ENCODE results near the gene FLT4.
"Not testable (repeated sequence)": the region's sequence is repeated elsewhere in the genome, so short reads cannot be mapped to it uniquely, and the experiment has no call there.

The FLT4 gene

DNA sequence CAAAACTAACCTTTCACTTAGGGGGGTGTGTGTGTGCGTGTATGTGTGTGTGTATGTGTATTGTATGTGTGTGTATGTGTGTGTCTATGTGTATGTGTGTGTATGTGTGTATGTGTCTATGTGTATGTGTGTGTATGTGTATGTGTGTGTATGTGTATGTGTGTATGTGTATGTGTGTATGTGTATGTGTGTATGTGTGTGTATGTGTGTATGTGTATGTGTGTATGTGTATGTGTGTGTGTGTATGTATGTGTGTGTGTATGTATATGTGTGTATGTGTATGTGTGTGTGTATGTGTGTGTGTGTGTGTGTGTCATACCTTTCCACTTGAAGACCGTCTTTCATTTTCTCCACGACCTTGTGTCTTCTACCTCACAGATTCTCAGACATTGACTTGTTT, 20.8 kb upstream of the FLT4 start:
- DNase-seq (ENCODE audit: low read depth, low spot score): no peak

GRCh38 chr5:180669661-180670060, 20.3 kb upstream of the FLT4 start:
- no peak for DNase-seq (ENCODE audit: low read depth, low spot score)

DNA sequence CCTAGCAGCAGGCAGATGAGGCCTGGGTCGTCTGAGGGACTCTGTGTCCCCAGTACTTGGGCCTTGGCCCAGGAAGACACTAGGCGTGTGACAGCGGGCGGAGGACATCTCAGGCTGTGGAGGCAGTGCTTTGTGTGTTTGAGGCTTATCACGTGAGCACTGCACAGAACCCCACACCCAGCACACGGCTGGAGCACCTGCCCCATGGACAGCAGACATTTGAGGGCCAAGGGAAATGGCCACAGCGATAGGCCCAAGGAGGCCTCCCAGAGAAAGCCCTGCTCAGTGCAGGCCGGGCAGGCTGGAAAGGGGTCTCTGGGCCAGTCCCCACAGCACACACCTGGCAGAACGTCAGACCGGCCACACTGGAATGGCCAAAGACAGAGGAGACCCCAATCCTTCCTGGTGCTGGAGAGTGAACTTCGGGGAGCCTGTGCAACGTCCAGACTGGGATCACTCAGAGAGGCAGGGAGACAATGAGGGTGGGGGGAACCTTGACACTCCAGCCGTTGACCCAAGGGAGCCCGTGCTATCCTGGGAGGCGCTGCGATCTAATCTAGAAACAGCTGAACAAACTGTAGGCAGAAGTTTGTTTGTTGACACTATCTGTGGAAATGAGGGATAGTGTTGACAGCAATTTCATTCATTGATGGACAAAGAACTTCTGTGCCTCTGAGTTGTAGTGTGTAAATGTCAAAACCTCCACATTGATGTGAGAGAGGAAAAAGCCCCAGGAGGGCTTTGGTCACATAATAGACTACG, 19.6 kb upstream of the FLT4 start:
- DNase-seq (ENCODE audit: low read depth, low spot score): no peak

- DNase-seq (ENCODE audit: low read depth, low spot score): no peak
These were observed 17.4 kb upstream of the FLT4 start for GRCh38 chr5:180666812-180667211.

DNA sequence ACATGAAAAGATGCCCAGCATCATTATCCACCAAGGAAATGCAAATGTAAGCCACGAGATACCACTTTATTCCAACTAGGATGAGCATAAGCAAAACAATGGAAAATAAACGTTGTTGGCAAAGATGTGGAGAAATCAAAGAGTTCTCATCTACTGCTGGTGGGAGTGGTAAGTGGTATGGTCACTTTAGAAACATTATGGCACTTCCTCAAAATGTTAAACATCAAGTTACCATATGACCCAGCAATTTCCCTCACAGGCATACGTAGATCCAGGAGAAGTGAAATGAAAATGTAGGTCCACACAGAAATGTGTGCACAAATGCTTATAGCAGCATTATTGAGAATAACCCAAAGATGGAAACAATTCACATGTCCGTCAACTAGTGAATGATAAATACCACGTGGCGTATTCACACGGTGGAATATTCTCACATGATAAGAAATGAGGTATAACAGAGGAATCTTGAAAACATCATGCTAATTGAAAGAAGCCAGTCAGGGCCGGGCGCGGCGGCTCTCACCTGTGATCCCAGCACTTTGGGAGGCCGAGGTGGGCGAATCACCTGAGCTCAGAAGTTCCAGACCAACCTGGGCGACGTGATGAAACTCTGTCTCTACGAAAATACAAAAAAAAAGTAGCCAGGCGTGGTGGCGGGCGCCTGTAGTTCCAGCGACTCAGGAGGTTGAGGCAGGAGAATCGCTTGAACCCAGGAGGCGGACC, 16.4 kb upstream of the FLT4 start:
- DNase-seq (ENCODE audit: low read depth, low spot score): no peak

DNA sequence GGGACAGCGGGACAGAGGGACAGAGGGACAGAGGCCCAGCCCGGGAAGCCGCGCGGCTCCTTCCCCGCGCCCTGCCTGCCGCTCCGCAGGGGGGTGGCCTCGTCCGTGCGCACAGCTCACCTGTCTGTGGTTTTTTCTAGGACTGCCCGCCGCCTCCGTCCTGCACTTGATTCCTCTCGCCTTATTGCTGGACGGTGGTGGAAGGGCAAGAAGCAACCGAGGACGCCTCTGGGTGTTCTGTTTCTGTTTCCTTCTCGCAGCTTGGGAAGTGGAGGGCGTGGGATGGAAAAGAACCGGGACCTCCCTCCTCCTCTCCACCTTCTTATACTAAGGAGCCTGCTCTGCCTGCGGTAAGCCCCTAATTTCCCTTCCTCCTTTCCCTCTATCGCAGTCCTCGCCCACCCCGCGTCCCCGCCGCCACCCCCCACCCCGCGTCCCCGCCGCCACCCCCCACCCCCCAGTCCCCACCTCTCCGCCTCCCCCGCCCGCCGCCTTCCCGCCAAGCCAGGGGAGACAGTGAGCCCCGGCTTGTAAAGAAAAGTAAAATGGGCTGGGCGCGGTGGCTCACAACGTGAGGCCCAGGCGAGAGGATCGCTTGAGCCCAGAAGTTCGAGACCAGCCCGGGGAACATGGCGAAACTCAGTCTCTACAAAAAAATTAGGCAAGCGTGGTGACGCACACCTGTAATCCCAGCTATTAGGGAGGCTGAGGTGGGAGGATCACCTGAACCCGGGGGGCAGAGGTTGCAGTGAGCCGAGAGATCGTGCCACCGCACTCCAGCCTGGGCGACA, 9.6 kb upstream of the FLT4 start:
- no peak for DNase-seq (ENCODE audit: low read depth, low spot score)

- DNase-seq (ENCODE audit: low read depth, low spot score): not testable (repeated sequence)
These were observed 5.8 kb upstream of the FLT4 start for GRCh38 chr5:180655243-180655642.

- no peak for DNase-seq (ENCODE audit: low read depth, low spot score)
These were observed 3.4 kb upstream of the FLT4 start for GRCh38 chr5:180652771-180653170.

- DNase-seq (ENCODE audit: low read depth, low spot score): no peak
These were observed 2.9 kb upstream of the FLT4 start for GRCh38 chr5:180652346-180652745.

- DNase-seq (ENCODE audit: low read depth, low spot score): no peak
These were observed 623 bp downstream of the FLT4 start for GRCh38 chr5:180648658-180649296.

DNA sequence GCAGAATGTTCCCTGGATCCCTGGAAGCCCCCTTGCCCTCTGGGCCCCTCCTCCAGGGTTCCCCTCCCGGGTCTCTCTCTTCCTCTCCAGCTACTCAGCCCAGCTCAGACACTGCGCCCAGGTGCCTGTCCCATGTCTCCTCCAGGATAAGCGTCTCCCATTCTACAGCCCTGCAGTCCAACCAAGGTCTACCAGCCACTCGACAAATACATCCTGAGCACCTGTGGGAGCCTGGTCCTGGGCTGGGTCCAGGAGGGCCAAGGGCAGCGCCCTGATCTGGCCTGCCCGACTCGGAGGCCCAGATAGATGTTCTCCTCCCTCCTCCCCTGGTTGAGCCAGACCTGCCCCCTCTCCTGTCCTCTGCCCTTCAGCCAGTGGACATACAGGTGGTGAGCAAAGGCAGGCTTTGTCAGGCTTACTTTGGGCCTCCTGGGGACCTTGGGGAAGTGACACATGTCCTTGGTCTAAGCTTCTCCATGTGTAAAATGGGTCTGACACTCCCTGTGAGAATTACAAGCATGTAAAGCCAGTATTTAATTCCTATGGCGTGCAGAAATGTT, 1.4 kb downstream of the FLT4 start:
- DNase-seq (ENCODE audit: low read depth, low spot score): no peak

DNA sequence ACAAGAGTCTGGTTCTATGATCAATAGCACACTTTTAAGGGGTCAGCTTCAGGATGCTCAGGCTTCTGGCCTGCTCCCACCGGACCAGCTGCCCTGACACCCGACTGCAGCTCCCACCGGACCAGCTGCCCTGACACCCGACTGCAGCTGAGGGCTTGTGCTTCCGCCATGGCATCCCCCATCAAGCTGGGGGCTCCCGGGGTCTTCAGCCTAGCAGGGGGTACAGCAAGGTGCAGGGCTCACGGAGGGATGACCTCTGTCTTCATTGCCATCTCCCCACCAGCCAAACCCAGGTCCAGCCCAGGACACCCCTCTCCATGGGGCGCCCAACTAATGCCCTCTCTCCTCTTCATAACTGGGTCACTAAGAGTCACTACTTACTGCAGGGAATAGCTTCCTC, 1.9 kb downstream of the FLT4 start:
- DNase-seq (ENCODE audit: low read depth, low spot score): no peak

GRCh38 chr5:180646963-180647305, 2.5 kb downstream of the FLT4 start:
- no peak for DNase-seq (ENCODE audit: low read depth, low spot score)

DNA sequence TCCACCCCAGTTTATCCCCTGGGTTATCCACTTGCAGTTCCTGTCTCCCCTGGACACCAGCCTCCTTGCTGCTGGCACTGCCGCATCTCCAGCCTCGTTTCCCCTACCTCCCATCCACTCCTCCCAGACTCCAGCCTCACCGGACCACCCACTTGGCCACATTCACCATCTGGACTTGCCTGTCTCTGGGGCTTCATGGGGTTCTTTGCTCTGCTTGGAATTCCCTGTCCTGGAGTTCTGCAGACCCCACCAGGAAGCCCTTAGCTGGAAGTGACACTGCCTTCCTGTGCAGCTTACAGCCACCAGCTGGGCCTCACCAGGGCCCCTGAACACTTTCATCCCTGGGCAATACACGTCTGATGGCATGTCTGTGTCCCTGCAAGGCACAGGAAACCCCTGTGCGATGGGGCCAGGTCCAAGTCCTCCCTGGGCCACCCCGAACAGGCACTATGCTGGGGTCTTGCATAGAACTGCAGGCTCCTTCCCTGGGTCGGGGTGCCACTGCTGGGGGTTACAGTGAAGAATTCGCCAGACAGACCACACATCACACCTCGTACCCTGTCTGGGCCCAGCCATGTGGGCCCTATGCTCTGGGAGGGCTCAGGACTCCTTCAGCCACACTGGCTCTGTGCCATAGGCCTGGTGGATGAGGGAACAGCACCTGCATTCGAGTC, 3.0 kb downstream of the FLT4 start:
- DNase-seq (ENCODE audit: low read depth, low spot score): no peak

DNA sequence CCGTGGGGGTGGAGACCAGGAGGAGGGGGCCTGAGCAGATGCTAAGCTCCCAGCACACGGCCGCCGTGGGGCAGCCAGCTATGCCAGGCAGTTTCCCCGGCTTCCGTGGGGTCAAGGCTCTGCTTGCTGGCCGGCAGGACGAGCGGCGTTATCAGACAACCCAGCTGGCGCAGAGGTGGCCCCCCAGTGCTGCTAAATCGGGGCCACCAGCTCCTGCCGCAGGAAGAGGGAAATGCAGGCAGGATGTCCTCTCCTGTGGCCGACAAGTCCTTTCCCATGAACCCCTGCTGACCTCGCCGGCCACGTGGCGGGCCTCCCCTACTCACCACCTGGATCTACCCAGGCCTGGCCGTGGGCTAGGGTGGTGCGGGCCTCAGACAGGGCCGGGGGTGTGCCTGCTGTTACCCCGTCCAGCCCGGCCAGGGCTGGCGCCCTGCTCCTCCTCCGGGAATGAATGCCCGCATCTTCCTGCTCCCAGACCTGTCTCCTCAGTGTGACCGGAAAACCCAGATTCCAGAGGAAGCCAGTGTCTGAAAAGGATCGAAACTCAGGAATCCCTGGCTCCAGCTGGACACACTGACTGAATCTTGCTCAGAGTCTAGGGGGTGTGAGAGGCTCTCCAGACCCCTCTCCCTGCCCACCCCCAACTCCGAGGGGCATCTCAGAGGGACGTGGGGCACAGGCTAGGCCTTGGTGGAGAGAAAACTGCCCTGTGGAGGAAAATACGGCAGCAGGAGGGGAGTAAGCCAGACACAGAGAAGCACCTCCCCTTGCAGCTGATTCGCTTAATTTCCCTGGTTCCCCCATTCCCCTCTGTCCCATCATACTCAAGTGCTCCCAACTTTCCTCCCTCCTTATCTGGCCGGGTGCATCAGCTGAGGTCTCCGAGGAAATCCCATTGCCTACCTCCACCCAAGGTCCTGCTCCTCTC, 3.9 kb downstream of the FLT4 start:
- DNase-seq (ENCODE audit: low read depth, low spot score): no peak

DNA sequence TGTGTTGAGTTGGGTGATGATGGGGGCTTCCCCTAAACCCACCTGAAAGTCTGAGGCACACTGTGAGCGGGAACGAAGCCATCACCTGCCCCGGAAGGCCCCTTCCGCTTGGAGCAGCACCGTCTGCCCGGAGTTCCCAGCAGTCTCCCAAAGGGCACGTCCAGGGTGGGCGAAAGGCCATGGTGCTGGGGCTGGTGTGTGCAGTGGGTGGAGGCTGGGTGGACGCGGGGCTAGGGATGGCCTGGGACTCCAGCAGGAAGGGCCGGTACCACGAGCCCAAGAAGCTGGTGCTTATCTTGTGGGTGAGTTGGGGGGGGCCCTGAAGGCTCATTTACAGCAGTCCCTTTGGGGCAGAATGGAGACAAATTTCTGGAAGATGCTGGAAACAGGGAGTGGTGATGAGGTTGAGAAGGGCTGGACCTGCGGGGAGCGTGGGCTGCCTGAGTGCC, 4.6 kb downstream of the FLT4 start:
- DNase-seq (ENCODE audit: low read depth, low spot score): no peak

GRCh38 chr5:180644129-180644824, 5.1 kb downstream of the FLT4 start:
- DNase-seq (ENCODE audit: low read depth, low spot score): no peak

- DNase-seq (ENCODE audit: low read depth, low spot score): no peak
These were observed 6.1 kb downstream of the FLT4 start for GRCh38 chr5:180643191-180643851.

DNA sequence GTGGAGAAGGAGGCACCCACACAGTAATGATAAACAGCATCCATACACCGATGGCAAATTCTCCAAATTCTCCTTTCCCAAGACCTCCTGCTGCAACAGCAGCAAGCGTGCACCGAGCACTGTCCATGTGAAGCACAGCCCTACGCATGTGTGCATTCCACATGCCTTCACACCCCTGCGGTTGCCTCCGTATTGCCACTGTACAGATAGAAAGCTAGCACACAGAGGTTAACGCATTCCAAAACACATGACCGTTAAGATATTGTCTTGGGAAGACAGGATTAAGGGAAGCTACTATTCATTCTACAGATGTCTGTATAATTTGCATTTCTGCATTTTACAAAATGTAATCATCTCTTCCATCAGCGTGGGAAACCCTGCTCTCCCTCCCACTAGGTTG, 6.6 kb downstream of the FLT4 start:
- no peak for DNase-seq (ENCODE audit: low read depth, low spot score)
